Gastrocnemius medialis (tissue), 4 donors: Measurements from ENCODE around the gene ZCWPW1.

Experiments used
- POLR2A ChIP-seq, 2 donors: fragments of 450-650 bp; IDR thresholded peaks; one replicate each; pipeline ENCODE4 v1.6.1; 2017; ENCODE audit warnings: antibody characterized with exemption in 2 of 2, mild to moderate bottlenecking in 2 of 2, moderate library complexity in 2 of 2
- TF ChIP-seq, protein P1 (sequence below), 5 experiments: fragments of 450-650 bp in 3 of 5; fragments of 200-600 bp in 2 of 5; sonication (generic) in 2 of 5; IDR thresholded peaks in 4 of 5; conservative IDR thresholded peaks in 1 of 5; 1 replicate in 4 of 5; 2 replicates in 1 of 5; pipeline ENCODE4 v1.5.1; 2016 to 2019; ENCODE audit warnings: antibody characterized with exemption in 5 of 5, mild to moderate bottlenecking in 3 of 5, moderate library complexity in 3 of 5

DNA sequence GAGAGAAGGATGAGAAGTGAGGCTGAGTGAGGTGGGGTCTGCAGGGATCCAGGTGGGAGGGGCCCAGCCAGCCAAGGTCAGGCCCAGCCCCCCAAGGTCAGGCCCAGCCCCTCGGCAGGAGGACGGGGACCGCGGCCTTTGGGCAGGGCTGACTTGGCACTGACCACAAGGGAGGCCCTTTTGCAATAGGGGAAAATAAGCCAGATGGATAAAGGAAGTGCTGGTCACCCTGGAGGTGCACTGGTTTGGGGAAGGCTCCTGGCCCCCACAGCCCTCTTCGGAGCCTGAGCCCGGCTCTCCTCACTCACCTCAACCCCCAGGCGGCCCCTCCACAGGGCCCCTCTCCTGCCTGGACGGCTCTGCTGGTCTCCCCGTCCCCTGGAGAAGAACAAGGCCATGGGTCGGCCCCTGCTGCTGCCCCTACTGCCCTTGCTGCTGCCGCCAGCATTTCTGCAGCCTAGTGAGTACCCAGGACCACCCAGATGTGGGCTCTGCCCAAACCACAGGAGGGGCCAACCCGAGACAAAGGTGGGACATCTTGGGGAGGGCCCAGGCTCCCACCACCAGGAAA is 55.2 kb downstream of the ZCWPW1 start, which contains the start of gene PILRA:
- TF ChIP-seq, protein P1, sequence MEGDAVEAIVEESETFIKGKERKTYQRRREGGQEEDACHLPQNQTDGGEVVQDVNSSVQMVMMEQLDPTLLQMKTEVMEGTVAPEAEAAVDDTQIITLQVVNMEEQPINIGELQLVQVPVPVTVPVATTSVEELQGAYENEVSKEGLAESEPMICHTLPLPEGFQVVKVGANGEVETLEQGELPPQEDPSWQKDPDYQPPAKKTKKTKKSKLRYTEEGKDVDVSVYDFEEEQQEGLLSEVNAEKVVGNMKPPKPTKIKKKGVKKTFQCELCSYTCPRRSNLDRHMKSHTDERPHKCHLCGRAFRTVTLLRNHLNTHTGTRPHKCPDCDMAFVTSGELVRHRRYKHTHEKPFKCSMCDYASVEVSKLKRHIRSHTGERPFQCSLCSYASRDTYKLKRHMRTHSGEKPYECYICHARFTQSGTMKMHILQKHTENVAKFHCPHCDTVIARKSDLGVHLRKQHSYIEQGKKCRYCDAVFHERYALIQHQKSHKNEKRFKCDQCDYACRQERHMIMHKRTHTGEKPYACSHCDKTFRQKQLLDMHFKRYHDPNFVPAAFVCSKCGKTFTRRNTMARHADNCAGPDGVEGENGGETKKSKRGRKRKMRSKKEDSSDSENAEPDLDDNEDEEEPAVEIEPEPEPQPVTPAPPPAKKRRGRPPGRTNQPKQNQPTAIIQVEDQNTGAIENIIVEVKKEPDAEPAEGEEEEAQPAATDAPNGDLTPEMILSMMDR (IDR thresholded peaks at IDR 0.05 in 4 of 5, conservative IDR thresholded peaks at IDR 0.05 in 1 of 5) = no peak
- TF ChIP-seq POLR2A (IDR thresholded peaks at IDR 0.05) = no peak
